IPS DF 6.9 (cell line): ENCODE data around the gene EHMT1.

Experiments
- DNase-seq: peaks from one replicate; pipeline ENCODE4 v3.0.0-alpha.2; 2013; ENCODE audit warnings: low read depth, low spot score
- H3K27ac ChIP-seq: one replicate; pipeline ENCODE4 v1.5.1; 2013; ENCODE audit warnings: low read length, control low read depth
- H3K27me3 ChIP-seq: 2 replicates; pipeline ENCODE4 v1.6.1; 2013; ENCODE audit warnings: mild to moderate bottlenecking, low read length; ENCODE audit not compliant: control insufficient read depth, insufficient read depth
- H3K36me3 ChIP-seq: 2 replicates; pipeline ENCODE4 v1.6.1; 2013; ENCODE audit warnings: low read length; ENCODE audit not compliant: control insufficient read depth, insufficient read depth
- H3K4me1 ChIP-seq: 2 replicates; pipeline ENCODE4 v1.6.1; 2013; ENCODE audit warnings: low read length; ENCODE audit not compliant: control insufficient read depth, insufficient read depth
- H3K4me3 ChIP-seq: 2 replicates; pipeline ENCODE4 v1.5.1; 2013; ENCODE audit warnings: mild to moderate bottlenecking, low read length
- H3K9me3 ChIP-seq: 2 replicates; pipeline ENCODE4 v1.6.1; 2013; ENCODE audit warnings: low read length, inconsistent platforms; ENCODE audit not compliant: control insufficient read depth, insufficient read depth
- WGBS: extraction: QIAGEN DNeasy Blood & Tissue Kit; methylation state at CpG from one replicate; pipeline ENCODE4 v1.1.7; 2013; ENCODE audit warnings: mixed read lengths, missing lambda C conversion rate; ENCODE audit not compliant: insufficient read length, insufficient coverage; 5-methylcytosine and 5-hydroxymethylcytosine counted together

The EHMT1 gene

GRCh38 chr9:137784046-137784445, 165.2 kb downstream of the EHMT1 start:
- DNase-seq, result no peak
- H3K9me3 ChIP-seq, result no peaks in the 10 kb centered on the region
- H3K4me1 ChIP-seq, result no peaks in the 10 kb centered on the region; the same call in 1 of the 2 replicates
- H3K27ac ChIP-seq, result no peak overlapping the region
- H3K27me3 ChIP-seq, result no peaks in the 10 kb centered on the region
- peaks cover 23% of the 10 kb centered on the region for H3K36me3 ChIP-seq
- no peak overlapping the region for H3K4me3 ChIP-seq
- no CpG with 5 or more reads among the region's 12 CpGs for WGBS

- H3K4me3 ChIP-seq, result no peak overlapping the region
- DNase-seq, result no peak
- no CpG with 5 or more reads among the region's 20 CpGs for WGBS
- no peaks in the 10 kb centered on the region for H3K27me3 ChIP-seq
- H3K4me1 ChIP-seq, result no peaks in the 10 kb centered on the region; the same call in 1 of the 2 replicates
- H3K27ac ChIP-seq, result no peak overlapping the region
- H3K36me3 ChIP-seq, result peaks cover 17% of the 10 kb centered on the region
- no peaks in the 10 kb centered on the region for H3K9me3 ChIP-seq
Observed at GRCh38 chr9:137784641-137785513, 166.1 kb downstream of the EHMT1 start.

GRCh38 chr9:137785704-137786161, 166.9 kb downstream of the EHMT1 start:
- Histone ChIP-seq H3K9me3 (no peaks in the 10 kb centered on the region), H3K4me1 (no peaks in the 10 kb centered on the region; the same call in 1 of the 2 replicates), H3K27ac (no peak overlapping the region), H3K4me3 (no peak overlapping the region), H3K27me3 (no peaks in the 10 kb centered on the region), H3K36me3 (peaks cover 22% of the 10 kb centered on the region)
- DNase-seq, result no peak
- WGBS, result no CpG with 5 or more reads among the region's 16 CpGs

GRCh38 chr9:137786511-137786920, 167.7 kb downstream of the EHMT1 start:
- no peak for DNase-seq
- no peak overlapping the region for H3K4me3 ChIP-seq
- no peak overlapping the region for H3K27ac ChIP-seq
- no CpG with 5 or more reads among the region's 19 CpGs for WGBS
- H3K27me3 ChIP-seq, result no peaks in the 10 kb centered on the region
- H3K9me3 ChIP-seq, result no peaks in the 10 kb centered on the region
- no peaks in the 10 kb centered on the region; the same call in 1 of the 2 replicates for H3K4me1 ChIP-seq
- peaks cover 20% of the 10 kb centered on the region for H3K36me3 ChIP-seq

GRCh38 chr9:137787381-137787780, 168.6 kb downstream of the EHMT1 start:
- no peaks in the 10 kb centered on the region for H3K9me3 ChIP-seq
- H3K27ac ChIP-seq, result no peak overlapping the region
- H3K27me3 ChIP-seq, result no peaks in the 10 kb centered on the region
- peaks cover 13% of the 10 kb centered on the region for H3K36me3 ChIP-seq
- H3K4me1 ChIP-seq, result no peaks in the 10 kb centered on the region; the same call in 1 of the 2 replicates
- no peak overlapping the region for H3K4me3 ChIP-seq
- WGBS, result no CpG with 5 or more reads among the region's 15 CpGs
- DNase-seq, result no peak

GRCh38 chr9:137787786-137788505, 169.1 kb downstream of the EHMT1 start:
- WGBS, result no CpG with 5 or more reads among the region's 18 CpGs
- no peak overlapping the region for H3K27ac ChIP-seq
- no peaks in the 10 kb centered on the region for H3K9me3 ChIP-seq
- H3K4me3 ChIP-seq, result no peak overlapping the region
- no peaks in the 10 kb centered on the region for H3K27me3 ChIP-seq
- no peaks in the 10 kb centered on the region; the same call in 1 of the 2 replicates for H3K4me1 ChIP-seq
- peaks cover 8% of the 10 kb centered on the region for H3K36me3 ChIP-seq
- no peak for DNase-seq

- WGBS, result no CpG with 5 or more reads among the region's 59 CpGs
Observed at GRCh38 chr9:137788561-137789294, 169.9 kb downstream of the EHMT1 start.

GRCh38 chr9:137789295-137789895, 170.6 kb downstream of the EHMT1 start:
- Histone ChIP-seq H3K36me3 (peaks cover 17% of the 10 kb centered on the region), H3K27ac (no peak overlapping the region), H3K27me3 (no peaks in the 10 kb centered on the region), H3K4me3 (no peak overlapping the region), H3K9me3 (no peaks in the 10 kb centered on the region), H3K4me1 (no peaks in the 10 kb centered on the region; the same call in 1 of the 2 replicates)
- DNase-seq, result no peak
- no CpG with 5 or more reads among the region's 20 CpGs for WGBS

More at GRCh38 chr9:137788561-137789294, 169.9 kb downstream of the EHMT1 start:
- Histone ChIP-seq H3K9me3 (no peaks in the 10 kb centered on the region), H3K36me3 (peaks cover 14% of the 10 kb centered on the region), H3K4me3 (no peak overlapping the region), H3K27me3 (no peaks in the 10 kb centered on the region), H3K4me1 (no peaks in the 10 kb centered on the region; the same call in 1 of the 2 replicates), H3K27ac (no peak overlapping the region)
- no peak for DNase-seq

GRCh38 chr9:137791947-137792346, 173.1 kb downstream of the EHMT1 start:
- Histone ChIP-seq H3K4me1 (no peaks in the 10 kb centered on the region; the same call in 1 of the 2 replicates), H3K9me3 (no peaks in the 10 kb centered on the region), H3K27ac (no peak overlapping the region), H3K27me3 (no peaks in the 10 kb centered on the region), H3K4me3 (no peak overlapping the region), H3K36me3 (peaks cover 25% of the 10 kb centered on the region)
- no CpG with 5 or more reads among the region's 7 CpGs for WGBS
- no peak for DNase-seq
